Liver (tissue), 3 donors: ENCODE data around the gene BTBD6.

Experiments used
- ATF3 ChIP-seq: IDR thresholded peaks from 2 replicates; pipeline ENCODE4 v1.6.1; 2016; ENCODE audit warnings: antibody characterized with exemption
- CTCF ChIP-seq: fragments of 150-350 bp; IDR thresholded peaks from 2 replicates; pipeline ENCODE4 v1.5.1; 2017; ENCODE audit warnings: improper control_type of control experiment, low read depth, low read length; ENCODE audit not compliant: missing input control
- EGR1 ChIP-seq, 2 donors: IDR thresholded peaks; 2 replicates each; pipeline ENCODE4 v1.6.1; 2016 to 2018; ENCODE audit warnings: antibody characterized with exemption in 2 of 2, low read depth in 2 of 2
- GABPA ChIP-seq, 2 donors: IDR thresholded peaks in 1 of 2; conservative IDR thresholded peaks in 1 of 2; 2 replicates each; pipeline ENCODE4 v1.6.1; 2016; ENCODE audit warnings: antibody characterized with exemption in 2 of 2, mild to moderate bottlenecking in 1 of 2, moderate library complexity in 1 of 2
- HNF4A ChIP-seq, 2 donors: conservative IDR thresholded peaks; 2 replicates each; pipeline ENCODE4 v1.6.1; 2016; ENCODE audit warnings: antibody characterized with exemption in 2 of 2, mild to moderate bottlenecking in 2 of 2
- HNF4G ChIP-seq: IDR thresholded peaks from 2 replicates; pipeline ENCODE4 v1.6.1; 2016; ENCODE audit warnings: antibody characterized with exemption
- JUND ChIP-seq, 2 donors: IDR thresholded peaks; 2 replicates each; pipeline ENCODE4 v1.6.1; 2016; ENCODE audit warnings: antibody characterized with exemption in 2 of 2
- MAX ChIP-seq: IDR thresholded peaks from 2 replicates; pipeline ENCODE4 v1.6.1; 2016; ENCODE audit warnings: antibody characterized with exemption
- RAD21 ChIP-seq, 2 donors: IDR thresholded peaks; 2 replicates each; pipeline ENCODE4 v1.6.1; 2016; ENCODE audit warnings: antibody characterized with exemption in 2 of 2, mild to moderate bottlenecking in 2 of 2
- REST ChIP-seq: IDR thresholded peaks from 2 replicates; pipeline ENCODE4 v1.6.1; 2016; ENCODE audit warnings: antibody characterized with exemption, mild to moderate bottlenecking
- RXRA ChIP-seq, 2 donors: IDR thresholded peaks; 2 replicates each; pipeline ENCODE4 v1.6.1; 2017 to 2018; ENCODE audit warnings: antibody characterized with exemption in 2 of 2, mild to moderate bottlenecking in 1 of 2
- SP1 ChIP-seq: IDR thresholded peaks from 2 replicates; pipeline ENCODE4 v1.6.1; 2018; ENCODE audit warnings: antibody characterized with exemption, mild to moderate bottlenecking
- TAF1 ChIP-seq: conservative IDR thresholded peaks from 2 replicates; pipeline ENCODE4 v1.6.1; 2016; ENCODE audit warnings: antibody characterized with exemption, mild to moderate bottlenecking
- ZBTB33 ChIP-seq: IDR thresholded peaks from 2 replicates; pipeline ENCODE4 v1.6.1; 2016; ENCODE audit warnings: antibody characterized with exemption
- donor health status: healthy.
- donor health status: healthy.

GRCh38 chr14:105203701-105204100 is 44.6 kb upstream of the BTBD6 start:
- TF ChIP-seq TAF1, result no peak
- TF ChIP-seq CTCF, result no peak
- no peak for TF ChIP-seq ZBTB33
- no peak for TF ChIP-seq ATF3
- no peak for TF ChIP-seq REST
- no peak for TF ChIP-seq SP1
- no peak for TF ChIP-seq JUND (IDR thresholded peaks at IDR 0.05)
- TF ChIP-seq GABPA (IDR thresholded peaks at IDR 0.05 in 1 of 2, conservative IDR thresholded peaks at IDR 0.05 in 1 of 2), result no peak
- no peak for TF ChIP-seq EGR1 (IDR thresholded peaks at IDR 0.05; ENCODE audit: low read depth in 2 of 2)
- TF ChIP-seq RXRA (IDR thresholded peaks at IDR 0.05), result no peak
- TF ChIP-seq MAX, result no peak
- no peak for TF ChIP-seq RAD21 (IDR thresholded peaks at IDR 0.05)
- TF ChIP-seq HNF4A (conservative IDR thresholded peaks at IDR 0.05), result no peak
- TF ChIP-seq HNF4G, result no peak
